Measurements from ENCODE around the gene ATG2B. TPM values are rescaled to one million over a fixed set of nuclear protein-coding genes. Genes with fewer than 3 reads are reported as not detected.

The ATG2B gene
- total RNA-seq, 2 donors from 2014 or later = 13.6 to 20.8 TPM

DNA sequence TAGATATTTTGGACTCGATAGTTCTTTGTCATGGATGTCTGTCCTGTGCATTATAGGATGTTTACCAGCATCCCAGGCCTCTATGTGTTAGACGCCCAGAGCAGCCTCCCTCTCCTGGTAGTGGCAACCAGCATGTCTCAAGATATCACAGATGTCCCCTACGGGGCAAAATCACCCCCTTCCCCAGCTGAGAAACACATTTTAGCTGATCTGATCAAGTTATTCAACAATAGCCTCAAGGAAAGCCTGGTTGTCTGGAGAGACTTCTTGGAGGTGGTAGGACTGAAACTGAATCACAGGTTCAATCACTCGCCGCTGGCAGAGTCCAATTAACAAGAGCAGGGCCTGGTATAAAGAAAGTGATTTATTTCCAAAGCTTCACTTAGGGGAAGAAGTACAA is 89.5 kb downstream of the ATG2B start:
- Histone ChIP-seq H3K36me3 (no peaks in the 10 kb centered on the region), H3K27me3 (no peaks in the 10 kb centered on the region), H3K4me1 (no peaks in the 10 kb centered on the region), H3K9ac (ENCODE audit: low read depth in 2 of 2, low read length in 2 of 2) (no peak overlapping the region), H3K27ac (no peak overlapping the region), H3K9me3 (no peaks in the 10 kb centered on the region), H3K4me3 (no peak overlapping the region)
- no peak for DNase-seq
- TF ChIP-seq, protein P1, sequence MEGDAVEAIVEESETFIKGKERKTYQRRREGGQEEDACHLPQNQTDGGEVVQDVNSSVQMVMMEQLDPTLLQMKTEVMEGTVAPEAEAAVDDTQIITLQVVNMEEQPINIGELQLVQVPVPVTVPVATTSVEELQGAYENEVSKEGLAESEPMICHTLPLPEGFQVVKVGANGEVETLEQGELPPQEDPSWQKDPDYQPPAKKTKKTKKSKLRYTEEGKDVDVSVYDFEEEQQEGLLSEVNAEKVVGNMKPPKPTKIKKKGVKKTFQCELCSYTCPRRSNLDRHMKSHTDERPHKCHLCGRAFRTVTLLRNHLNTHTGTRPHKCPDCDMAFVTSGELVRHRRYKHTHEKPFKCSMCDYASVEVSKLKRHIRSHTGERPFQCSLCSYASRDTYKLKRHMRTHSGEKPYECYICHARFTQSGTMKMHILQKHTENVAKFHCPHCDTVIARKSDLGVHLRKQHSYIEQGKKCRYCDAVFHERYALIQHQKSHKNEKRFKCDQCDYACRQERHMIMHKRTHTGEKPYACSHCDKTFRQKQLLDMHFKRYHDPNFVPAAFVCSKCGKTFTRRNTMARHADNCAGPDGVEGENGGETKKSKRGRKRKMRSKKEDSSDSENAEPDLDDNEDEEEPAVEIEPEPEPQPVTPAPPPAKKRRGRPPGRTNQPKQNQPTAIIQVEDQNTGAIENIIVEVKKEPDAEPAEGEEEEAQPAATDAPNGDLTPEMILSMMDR (IDR thresholded peaks at IDR 0.05) = no peak
- intact Hi-C loops (cut with DNase I) = loop anchor here (2.0 to 10.0 kb wide), 3 partner anchors 173 to 709 kb away; no protein-coding TSS in a partner anchor

DNA sequence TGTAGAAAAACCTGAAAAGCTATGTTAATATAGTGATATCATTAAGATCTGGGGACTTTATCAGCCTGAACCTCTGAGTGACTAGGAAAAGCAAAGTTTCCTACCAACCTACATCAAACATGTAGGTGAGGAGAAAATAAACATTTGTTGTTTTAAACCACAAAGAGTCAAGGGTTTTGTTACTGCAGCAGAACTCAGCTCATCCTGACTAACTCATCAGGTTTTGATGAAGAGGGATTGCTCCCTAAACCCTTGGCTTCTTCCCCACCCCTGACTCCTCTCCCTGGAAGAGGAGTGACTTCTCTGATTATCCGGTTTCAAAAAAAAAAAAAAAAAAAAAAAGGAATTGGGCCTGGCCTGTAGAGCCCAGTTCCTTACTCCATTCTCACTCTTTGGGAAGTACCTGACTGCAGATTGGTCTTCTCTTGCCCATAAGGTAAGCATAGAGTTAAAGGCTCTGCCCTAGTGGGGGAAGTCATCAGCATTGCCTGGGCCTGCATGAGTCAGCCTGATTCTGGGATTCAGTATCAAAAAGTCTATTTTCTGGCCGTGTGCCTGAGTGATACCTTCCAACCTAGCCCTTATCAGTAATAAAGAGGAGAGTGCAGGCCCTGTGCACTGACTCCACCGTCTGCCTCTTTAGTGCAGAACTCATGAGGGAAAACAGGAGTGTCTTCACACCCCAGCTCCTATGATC is 90.2 kb downstream of the ATG2B start:
- H3K27ac ChIP-seq = no peak overlapping the region
- H3K4me3 ChIP-seq = no peak overlapping the region
- no peaks in the 10 kb centered on the region for H3K9me3 ChIP-seq
- intact Hi-C loops (cut with DNase I) = loop anchor here (10.0 kb wide), 2 partner anchors 278 to 708 kb away; no protein-coding TSS in a partner anchor
- no peaks in the 10 kb centered on the region for H3K27me3 ChIP-seq
- H3K36me3 ChIP-seq = no peaks in the 10 kb centered on the region
- H3K4me1 ChIP-seq = no peaks in the 10 kb centered on the region
- DNase-seq = no peak
- H3K9ac ChIP-seq (ENCODE audit: low read depth in 2 of 2, low read length in 2 of 2) = no peak overlapping the region
- TF ChIP-seq, protein P1 (IDR thresholded peaks at IDR 0.05) = no peak

DNA sequence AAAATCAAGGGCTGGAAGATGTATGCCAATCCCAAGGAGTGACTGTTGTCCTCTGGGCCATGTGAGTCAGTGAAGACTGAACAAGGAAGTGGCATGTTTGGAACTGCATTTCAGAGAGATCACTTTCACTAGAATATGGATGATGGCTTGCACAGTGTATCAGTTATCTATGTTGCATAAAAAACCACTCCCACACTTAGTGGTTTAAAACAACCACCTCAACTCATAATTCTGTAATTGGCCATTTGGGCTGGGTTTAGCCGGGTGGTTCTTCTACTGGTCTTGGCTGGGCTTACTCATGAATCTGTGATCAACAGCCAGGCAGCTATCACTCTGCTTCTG is 91.7 kb downstream of the ATG2B start:
- Histone ChIP-seq H3K27me3 (no peaks in the 10 kb centered on the region), H3K4me1 (no peaks in the 10 kb centered on the region), H3K4me3 (no peak overlapping the region), H3K9ac (ENCODE audit: low read depth in 2 of 2, low read length in 2 of 2) (no peak overlapping the region), H3K27ac (no peak overlapping the region), H3K36me3 (no peaks in the 10 kb centered on the region), H3K9me3 (no peaks in the 10 kb centered on the region)
- intact Hi-C loops (cut with DNase I) = loop anchor here (10.0 kb wide), 2 partner anchors 277 to 707 kb away; no protein-coding TSS in a partner anchor
- no peak for DNase-seq
- TF ChIP-seq, protein P1 (IDR thresholded peaks at IDR 0.05) = no peak

DNA sequence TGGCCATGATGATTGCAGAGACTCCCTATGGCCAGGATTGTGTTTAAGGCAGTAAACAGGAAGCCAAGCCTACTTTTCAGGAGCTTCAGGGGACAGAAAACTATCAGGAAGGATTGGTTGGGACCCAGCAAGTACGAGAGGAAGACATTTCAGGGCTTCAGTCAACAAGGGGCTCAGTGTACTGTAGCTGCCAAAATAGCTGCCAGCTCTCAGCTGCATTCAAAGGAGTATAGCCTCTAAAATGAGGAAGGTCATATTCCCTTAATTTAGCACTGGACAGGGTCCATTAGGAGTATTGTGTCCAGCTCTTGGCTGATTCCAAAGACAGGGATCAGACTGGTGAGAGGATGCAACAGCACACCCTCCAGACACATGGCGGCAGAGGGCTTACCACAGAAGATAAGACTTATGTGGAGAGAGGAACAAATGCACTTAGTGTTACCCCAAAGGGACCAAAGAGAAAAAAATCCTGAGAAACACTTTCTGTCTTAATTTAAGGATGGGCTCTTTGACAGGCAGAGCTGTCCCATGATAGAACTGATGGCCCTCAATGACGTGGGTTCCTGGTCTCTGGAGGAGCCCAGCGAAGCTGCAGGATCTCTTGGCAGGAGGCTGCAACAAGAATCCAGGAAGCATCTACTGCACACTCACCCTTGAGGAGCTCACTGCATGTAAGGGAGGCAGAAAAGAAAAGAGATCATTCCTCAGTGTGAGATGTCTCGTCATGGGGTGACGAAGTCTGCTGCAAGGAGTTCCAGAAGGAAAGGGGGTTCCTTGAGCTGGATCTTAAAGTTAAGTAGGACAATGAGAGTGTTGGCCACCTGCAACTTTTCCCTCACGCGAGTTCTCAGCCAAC is 92.3 kb downstream of the ATG2B start:
- Histone ChIP-seq H3K4me1 (no peaks in the 10 kb centered on the region), H3K4me3 (no peak overlapping the region), H3K27me3 (no peaks in the 10 kb centered on the region), H3K36me3 (no peaks in the 10 kb centered on the region), H3K27ac (no peak overlapping the region), H3K9ac (ENCODE audit: low read depth in 2 of 2, low read length in 2 of 2) (no peak overlapping the region), H3K9me3 (no peaks in the 10 kb centered on the region)
- intact Hi-C loops (cut with DNase I) = loop anchor here (10.0 kb wide), 2 partner anchors 276 to 706 kb away; no protein-coding TSS in a partner anchor
- TF ChIP-seq, protein P1 (IDR thresholded peaks at IDR 0.05) = no peak
- no peak for DNase-seq

DNA sequence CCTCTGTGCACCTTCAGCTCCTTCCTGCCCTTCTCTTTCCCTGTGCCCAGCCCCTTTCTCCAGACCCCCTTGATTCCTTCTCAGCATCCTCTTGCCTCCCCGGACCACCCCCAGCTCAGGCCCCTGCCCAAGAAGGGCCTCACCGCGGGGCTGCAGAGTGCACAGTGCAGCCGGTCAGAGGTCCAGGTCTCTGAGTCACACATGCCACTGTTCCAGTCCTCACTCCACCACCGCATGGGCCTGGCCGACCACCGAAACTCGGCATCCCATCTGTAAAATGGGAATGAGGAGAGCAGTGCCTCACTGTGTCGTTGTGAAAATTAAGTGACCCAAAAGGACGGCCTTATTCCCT is 93.8 kb downstream of the ATG2B start:
- no peak overlapping the region for H3K9ac ChIP-seq (ENCODE audit: low read depth in 2 of 2, low read length in 2 of 2)

More for the DNA sequence above, 93.8 kb downstream of the ATG2B start:
- Histone ChIP-seq H3K36me3 (no peaks in the 10 kb centered on the region), H3K4me1 (no peaks in the 10 kb centered on the region), H3K4me3 (no peak overlapping the region), H3K27ac (peak overlapping the region; percentile 24), H3K9me3 (no peaks in the 10 kb centered on the region), H3K27me3 (no peaks in the 10 kb centered on the region)
- TF ChIP-seq, protein P1 (IDR thresholded peaks at IDR 0.05) = no peak
- intact Hi-C loops (cut with DNase I) = no loop called here
- DNase-seq = no peak

Measured in colonic mucosa (tissue), 4 donors.